ENCODE data around the gene ANXA6. TPM values are rescaled to one million over a fixed set of nuclear protein-coding genes. Genes with fewer than 3 reads are reported as not detected.

Gene ANXA6
- total RNA-seq, 1 donor from 2014 or later: 245 TPM

- TF ChIP-seq CTCF (IDR thresholded peaks at IDR 0.05): no peak
- H3K4me1 Mint-ChIP-seq (ENCODE audit: unreplicated experiment): peaks cover 34% of the 10 kb centered on the region
- DNase-seq (ENCODE audit: extremely low spot score, unreplicated experiment): no peak
- H3K27me3 Mint-ChIP-seq (ENCODE audit: unreplicated experiment): no peaks in the 10 kb centered on the region
- H3K9me3 Mint-ChIP-seq (ENCODE audit: unreplicated experiment): no peaks in the 10 kb centered on the region
- peaks cover 20% of the 10 kb centered on the region for H3K36me3 Mint-ChIP-seq (ENCODE audit: unreplicated experiment)
- no peak overlapping the region for H3K27ac Mint-ChIP-seq (ENCODE audit: unreplicated experiment)
- no peak overlapping the region for H3K4me3 Mint-ChIP-seq (ENCODE audit: unreplicated experiment)
These were observed 59.5 kb downstream of the ANXA6 start for GRCh38 chr5:151097820-151098767.

DNA sequence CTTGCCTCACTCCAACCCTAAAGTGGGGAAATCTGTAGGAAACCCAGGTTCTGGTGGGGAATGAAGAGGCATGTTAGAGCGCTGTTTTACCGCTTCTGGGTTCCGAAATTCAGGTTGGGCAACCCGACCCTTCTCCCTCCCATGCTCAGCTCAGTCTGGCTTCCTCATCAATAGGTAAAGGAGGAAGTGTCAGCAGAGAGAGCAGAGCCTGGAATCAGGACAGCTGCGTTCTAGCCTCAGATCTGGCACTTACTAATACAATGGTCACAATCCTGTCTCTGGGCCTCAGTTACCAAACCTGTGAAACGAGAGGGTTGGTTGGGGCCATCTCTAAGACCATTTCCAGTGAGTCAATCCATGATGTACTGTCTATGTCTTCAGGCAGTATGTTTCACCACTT, 60.5 kb downstream of the ANXA6 start:
- Mint-ChIP-seq H3K9me3 (ENCODE audit: unreplicated experiment) (no peaks in the 10 kb centered on the region), H3K36me3 (ENCODE audit: unreplicated experiment) (peaks cover 17% of the 10 kb centered on the region), H3K4me3 (ENCODE audit: unreplicated experiment) (no peak overlapping the region), H3K27me3 (ENCODE audit: unreplicated experiment) (no peaks in the 10 kb centered on the region), H3K27ac (ENCODE audit: unreplicated experiment) (no peak overlapping the region), H3K4me1 (ENCODE audit: unreplicated experiment) (peaks cover 42% of the 10 kb centered on the region)
- no peak for DNase-seq (ENCODE audit: extremely low spot score, unreplicated experiment)
- no peak for TF ChIP-seq CTCF (IDR thresholded peaks at IDR 0.05)

- peaks cover 10% of the 10 kb centered on the region for H3K36me3 Mint-ChIP-seq (ENCODE audit: unreplicated experiment)
- no peak overlapping the region for H3K4me3 Mint-ChIP-seq (ENCODE audit: unreplicated experiment)
- no peaks in the 10 kb centered on the region for H3K27me3 Mint-ChIP-seq (ENCODE audit: unreplicated experiment)
- DNase-seq (ENCODE audit: extremely low spot score, unreplicated experiment): no peak
- H3K27ac Mint-ChIP-seq (ENCODE audit: unreplicated experiment): peak overlapping the region; percentile 75
- peaks cover 42% of the 10 kb centered on the region for H3K4me1 Mint-ChIP-seq (ENCODE audit: unreplicated experiment)
- H3K9me3 Mint-ChIP-seq (ENCODE audit: unreplicated experiment): no peaks in the 10 kb centered on the region
- TF ChIP-seq CTCF (IDR thresholded peaks at IDR 0.05): no peak
These were observed 61.6 kb downstream of the ANXA6 start for GRCh38 chr5:151096001-151096373.

DNA sequence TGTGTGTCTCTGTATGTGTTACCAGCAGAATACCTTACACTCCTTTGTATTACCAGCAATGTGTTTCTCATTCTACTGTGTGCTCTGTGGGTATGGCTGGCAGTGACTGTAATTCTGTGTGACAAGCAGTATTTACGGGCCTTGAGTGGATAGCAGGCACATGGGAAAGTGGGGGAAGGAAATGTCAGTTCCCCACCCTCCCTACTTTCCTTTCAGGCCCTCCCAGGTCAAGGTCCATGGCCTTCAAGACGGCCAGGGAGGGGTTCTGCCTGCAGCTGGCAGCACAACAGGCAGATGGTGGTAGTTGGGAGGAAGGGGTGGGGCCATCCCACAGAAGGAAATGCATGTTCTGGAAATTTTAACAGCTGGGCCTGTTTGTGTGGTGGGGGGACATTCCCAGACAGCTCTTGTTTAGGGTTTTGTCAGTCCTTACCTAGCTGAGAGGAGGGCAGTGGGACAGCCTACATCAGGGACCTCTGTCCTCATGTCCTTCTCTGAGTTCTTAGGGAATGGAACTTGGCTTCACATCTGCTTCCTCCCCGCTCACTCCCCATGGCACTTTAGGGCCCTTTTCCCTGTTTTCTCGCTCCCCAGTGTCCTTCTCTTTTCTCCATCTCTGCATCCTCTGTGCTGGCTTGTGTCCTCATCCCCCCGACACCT, 62.1 kb downstream of the ANXA6 start:
- no peak for DNase-seq (ENCODE audit: extremely low spot score, unreplicated experiment)
- Mint-ChIP-seq H3K27me3 (ENCODE audit: unreplicated experiment) (no peaks in the 10 kb centered on the region), H3K36me3 (ENCODE audit: unreplicated experiment) (peaks cover 8% of the 10 kb centered on the region), H3K4me1 (ENCODE audit: unreplicated experiment) (peaks cover 42% of the 10 kb centered on the region), H3K4me3 (ENCODE audit: unreplicated experiment) (no peak overlapping the region), H3K9me3 (ENCODE audit: unreplicated experiment) (no peaks in the 10 kb centered on the region), H3K27ac (ENCODE audit: unreplicated experiment) (peak overlapping the region; percentile 75)
- TF ChIP-seq CTCF (IDR thresholded peaks at IDR 0.05): no peak

GRCh38 chr5:151094852-151095245, 62.7 kb downstream of the ANXA6 start:
- peaks cover 4% of the 10 kb centered on the region for H3K36me3 Mint-ChIP-seq (ENCODE audit: unreplicated experiment)
- H3K9me3 Mint-ChIP-seq (ENCODE audit: unreplicated experiment): no peaks in the 10 kb centered on the region
- peaks cover 42% of the 10 kb centered on the region for H3K4me1 Mint-ChIP-seq (ENCODE audit: unreplicated experiment)
- DNase-seq (ENCODE audit: extremely low spot score, unreplicated experiment): no peak
- H3K4me3 Mint-ChIP-seq (ENCODE audit: unreplicated experiment): no peak overlapping the region
- no peak for TF ChIP-seq CTCF (IDR thresholded peaks at IDR 0.05)
- peak overlapping the region; percentile 81 for H3K27ac Mint-ChIP-seq (ENCODE audit: unreplicated experiment)
- H3K27me3 Mint-ChIP-seq (ENCODE audit: unreplicated experiment): no peaks in the 10 kb centered on the region

Data from osteocyte (in vitro differentiated cells).